NCI-H226 (cell line): ENCODE measurements around the gene PLXNA4.

Experiments
- DNase-seq: peaks from one replicate; pipeline ENCODE4 v3.0.0-alpha.2; 2015

Gene PLXNA4

DNA sequence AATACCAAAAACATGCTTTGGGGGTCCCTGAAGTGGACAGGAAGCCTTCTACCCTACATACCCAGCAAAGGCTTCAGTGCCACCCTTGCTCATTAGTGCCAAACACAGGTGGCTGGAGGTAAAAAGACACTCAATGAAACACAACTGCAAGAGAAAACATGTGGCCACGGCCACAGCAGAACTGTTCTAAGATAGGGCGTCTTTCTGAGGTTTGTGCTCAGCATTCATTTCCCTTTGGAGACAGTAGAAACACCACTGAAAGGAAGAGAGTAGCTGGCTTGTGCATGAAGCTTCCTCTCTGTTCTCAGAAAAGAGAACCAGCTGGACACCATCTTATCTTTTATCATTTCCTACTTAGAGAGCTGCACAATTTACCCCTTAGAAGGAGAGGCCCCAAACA, 143.0 kb downstream of the PLXNA4 start:
- DNase-seq: no peak

DNA sequence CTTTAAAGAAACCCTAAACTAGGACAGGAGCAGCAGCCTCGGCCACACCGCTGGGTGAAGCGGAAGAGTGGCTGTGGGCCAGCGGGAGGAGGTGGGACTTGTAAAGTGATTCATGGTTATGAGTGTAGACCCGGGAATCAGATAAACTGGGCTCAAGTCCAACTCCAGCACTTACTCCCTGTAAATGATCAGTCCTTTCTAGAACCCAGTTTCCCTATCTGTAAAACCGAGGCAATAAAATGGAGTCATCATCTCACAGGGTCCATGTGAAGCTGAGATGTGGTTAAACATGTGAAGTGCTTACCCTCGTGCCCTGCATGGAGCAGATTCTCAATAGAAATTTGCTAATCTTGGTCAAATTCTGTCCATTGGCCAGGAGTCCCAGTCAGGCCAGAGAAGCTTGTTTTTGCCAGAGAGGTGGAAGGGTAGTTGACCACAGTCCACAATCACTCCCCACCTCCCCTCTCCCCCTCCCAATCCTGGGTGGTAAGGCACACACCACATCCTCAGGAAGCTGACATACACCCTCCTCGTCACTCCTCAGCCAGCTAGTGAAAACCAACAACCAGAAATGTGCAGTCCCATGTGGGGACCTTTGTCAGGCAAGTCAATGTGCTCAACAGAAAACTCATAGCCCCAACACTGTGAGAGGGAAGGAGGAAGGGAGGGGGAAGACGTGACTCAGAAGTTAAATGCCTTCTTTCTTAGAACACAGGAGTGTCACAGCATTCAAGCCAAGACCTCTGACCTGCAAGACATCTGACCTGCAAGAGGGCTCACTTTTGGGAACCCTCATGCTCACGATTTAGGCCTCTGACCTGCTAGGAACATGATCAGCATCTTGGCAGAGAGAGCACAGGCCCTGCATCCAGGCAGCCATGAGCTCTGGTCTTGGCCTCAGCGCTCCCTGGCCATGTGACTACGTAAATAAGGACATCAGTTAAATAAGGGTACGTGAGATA, 145.1 kb downstream of the PLXNA4 start:
- DNase-seq: peak; percentile 24

DNA sequence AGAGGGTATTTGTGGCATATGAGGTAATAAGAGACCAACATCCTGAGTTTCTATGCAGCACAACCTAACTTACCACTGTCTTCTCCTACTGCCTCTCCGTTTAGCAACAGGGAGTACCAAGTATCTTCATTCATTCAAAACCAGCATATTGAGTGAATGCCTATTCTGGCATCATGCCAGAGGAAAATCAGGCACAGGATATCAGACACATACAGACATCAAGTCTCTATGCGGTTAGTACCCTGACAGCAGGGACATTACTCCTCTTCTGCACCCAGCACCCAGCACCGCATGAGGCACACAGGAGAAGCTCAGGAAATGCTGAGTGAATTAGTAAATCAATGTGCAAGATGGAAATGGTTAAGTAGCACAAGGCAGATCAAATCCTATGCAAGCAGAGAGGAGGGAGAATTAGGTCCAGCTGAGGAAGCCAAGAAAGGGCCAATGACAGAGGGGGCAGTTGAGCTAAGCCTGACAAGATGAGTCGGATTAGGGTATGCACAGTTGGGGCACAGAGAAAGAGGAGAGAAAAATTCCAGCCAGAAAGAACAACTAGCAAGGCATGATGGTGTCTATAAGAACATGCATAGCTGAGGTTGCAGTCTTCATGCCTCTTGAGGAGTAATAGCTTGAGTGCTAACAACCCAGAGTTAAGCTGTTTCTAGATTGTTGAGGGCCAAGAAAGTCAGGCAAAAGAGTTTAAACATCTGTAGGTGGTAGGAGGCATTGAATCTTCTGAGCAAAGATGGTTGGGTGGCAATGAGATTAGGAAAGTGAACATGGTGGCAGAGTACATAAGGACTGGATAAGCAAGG, 146.0 kb downstream of the PLXNA4 start:
- DNase-seq: no peak

DNA sequence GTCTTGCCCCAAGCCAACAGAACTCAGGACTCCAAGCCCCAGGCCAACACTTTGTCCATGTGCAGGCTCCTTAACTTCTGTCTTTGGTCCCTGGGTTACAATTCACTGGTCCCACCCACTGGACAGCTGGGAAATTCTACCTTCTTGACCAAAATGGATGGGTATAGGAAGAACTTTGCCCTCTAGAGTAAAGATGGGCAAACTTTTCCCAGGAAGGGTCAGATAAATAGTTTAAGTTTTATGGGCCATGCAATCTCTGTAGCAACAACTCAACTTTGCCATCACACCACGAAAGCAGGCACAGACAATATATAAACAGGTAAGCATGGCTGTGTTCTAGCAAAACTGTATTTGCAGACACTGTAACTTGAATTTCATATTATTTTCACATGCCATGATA, 147.1 kb downstream of the PLXNA4 start:
- DNase-seq: no peak

DNA sequence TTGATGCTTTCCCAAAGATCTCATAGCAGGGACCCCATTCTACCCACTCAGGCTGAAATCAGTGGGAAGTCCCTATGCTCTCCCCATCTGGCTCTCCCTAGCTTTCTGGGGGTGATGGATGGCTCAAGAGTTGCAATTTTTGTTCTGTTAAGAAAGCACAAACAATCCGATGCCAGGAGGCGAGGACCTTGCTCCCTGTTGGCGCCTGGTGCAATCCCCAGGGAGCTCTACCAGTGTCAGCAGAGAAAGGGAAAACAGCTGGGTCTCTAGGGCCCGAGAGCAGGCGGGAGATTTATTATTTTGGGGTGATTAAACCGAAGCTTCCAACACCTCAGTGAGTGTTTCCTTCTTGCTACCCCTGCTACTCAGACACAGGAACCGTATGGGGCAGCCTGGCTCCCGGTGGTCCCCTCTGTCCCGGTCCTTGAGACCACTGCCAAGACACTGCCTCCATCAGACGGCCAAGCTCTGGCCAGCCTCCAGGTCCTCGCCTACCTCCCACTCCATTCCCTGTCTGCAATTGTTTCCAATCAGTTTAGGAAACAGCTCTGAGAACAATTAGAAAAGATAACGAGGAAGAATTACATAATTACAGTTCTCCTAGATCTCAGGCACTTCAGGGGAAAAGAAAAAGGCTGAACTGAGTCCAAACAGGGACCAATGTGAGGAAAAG, 147.9 kb downstream of the PLXNA4 start:
- DNase-seq: no peak

DNA sequence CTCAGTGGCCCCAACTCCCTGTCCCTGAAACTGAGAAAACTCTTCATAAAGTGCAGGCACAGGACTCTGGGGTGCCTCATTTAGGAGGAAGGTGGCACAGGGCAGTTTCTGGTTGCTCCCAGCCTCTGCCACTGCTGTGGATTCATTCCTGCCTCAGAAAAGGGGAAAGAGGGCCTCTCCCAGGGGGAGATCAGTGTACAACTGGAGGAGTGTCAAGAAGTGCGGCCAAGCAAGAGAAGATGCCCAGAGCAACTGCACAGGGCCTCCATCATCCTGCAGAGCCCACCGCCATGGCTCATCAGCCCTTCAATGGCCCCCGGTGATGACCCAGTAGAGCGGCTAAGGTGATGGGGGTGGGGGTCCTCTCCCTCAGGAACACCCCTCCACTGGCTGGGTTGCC, 150.3 kb downstream of the PLXNA4 start:
- DNase-seq: no peak

DNA sequence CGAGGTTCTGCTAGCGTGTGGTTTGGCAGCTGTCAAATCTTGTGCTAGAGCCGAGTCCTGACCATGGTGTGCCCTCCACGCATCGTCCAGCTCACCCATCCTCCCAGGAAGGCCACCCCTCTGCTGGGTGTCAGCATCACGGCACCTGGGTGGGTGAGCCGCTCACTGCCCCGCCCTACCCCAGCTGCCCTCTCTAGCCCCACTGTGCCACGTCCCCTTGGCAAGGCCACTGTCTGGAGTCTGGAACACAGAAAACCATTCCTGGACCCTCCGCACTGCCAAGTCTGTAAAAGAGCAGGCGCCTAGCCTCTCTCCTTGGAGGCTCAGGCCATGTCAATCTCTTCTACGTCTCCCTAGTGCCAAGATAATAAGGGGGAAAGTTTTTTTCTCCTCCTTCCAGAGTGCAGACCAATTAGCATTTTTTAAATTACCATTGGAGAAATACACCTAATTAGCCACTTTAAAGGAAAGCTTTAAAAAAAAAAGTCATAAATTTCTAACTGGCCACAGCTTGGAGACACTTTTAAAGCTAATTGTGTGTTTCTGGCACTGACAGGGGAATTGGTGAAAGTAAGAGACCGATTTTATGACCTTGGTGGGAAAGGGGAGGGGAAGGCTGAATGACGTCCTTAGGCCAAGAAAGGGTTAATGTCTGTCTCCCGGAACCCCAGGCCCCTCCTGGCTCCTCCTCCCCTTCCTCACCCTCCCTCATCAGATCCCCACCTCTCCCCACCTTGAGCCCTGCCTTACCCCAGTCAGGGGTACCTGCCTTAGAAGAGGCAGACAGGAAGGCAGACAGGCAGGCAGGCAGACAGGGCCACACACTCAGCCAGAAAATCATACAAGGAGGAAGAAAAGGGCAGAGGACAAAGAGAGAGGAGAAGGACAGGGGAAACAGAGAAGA, 151.2 kb downstream of the PLXNA4 start:
- DNase-seq: no peak

DNA sequence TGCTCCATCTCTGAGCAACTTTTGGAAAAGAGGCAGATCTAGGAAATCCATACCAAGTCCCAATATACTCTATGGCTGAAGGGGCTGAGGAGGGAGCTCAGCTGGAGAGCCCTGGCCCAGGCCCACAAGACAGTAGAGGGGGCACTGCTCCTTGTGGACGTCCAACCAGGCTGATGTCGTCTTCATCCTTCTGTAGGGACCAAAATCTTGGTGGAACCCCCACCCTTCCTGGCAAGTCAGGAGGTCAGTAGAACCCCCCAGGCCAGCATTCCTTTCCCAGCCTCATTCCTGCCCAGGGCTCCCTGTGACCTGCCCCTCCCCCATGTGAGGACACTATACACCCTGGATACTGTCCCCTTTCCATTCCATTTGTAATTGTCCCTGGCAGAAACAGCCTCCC, 152.0 kb downstream of the PLXNA4 start:
- no peak for DNase-seq

DNA sequence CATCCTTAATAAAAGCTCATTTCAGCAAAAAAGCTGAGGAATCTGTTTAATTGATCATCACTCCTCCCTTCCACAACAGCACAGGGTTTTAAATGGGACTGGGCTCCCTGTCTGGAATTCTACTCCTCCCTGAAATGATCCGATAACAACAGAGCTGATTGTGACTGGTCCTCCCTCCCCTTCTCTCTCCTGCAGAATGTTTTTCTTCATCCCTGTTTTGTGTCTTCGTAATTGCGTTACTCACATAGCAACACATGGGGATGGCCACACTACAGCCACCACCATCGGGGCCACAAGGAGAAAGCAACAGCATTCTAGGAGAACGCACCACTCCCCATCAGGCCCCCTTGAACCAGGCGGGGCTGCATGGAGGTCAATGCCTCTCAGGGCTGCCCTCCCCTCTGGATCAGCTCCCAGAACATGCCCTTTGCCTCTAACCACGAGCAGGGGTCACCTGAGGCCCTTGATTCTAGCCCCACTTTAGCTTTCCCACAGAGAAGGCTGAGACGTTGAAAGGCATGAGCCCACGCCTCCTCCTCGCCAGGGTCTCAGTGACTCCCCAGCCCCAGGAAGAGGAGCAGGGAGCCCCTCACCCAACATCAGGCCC, 152.6 kb downstream of the PLXNA4 start:
- no peak for DNase-seq

DNA sequence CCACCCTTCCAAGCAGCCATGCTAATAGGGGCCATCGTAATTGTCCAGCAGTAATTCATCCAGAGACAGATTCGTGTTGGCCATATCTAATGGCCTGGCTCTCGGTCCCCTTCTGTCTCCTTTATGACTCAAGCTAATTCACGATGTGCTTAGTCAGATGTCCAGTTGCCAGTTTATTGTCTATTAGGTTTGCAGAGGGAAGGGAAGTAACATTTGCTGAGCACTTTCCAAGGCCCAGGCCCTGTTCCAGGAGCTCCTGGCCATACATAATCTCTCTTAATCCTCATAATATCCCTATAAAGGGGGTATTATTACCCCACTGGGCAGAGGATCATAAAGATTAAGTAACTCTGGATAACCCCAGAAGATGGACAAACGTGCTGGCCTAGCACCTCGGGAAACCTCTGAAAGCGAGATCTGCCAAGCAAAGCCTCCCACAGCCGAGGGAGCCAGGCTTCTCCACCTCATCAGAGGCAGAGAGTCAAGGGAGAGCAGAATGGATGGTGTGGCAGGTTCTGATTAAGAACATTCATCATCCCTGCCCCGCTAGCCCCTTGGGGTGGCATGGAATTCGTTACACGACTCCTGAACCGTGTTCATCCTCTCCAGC, 153.7 kb downstream of the PLXNA4 start:
- DNase-seq: no peak

DNA sequence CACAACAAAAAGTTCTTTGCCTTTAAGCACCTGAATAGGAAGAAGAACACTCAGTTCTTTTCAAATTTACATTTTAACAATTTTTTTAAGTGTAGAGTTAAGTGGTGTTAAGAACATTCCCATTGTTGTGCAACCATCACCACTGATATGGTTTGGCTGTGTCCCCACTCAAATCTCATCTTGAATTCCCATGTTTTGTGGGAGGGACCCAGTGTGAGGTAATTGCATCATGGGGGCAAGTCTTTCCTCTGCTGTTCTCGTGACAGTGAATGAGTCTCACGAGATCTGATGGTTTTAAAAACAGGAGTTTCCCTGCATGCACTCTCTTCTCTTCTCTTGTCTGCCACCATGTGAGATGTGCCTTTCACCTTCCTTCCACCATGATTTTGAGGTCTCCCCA, 155.7 kb downstream of the PLXNA4 start:
- no peak for DNase-seq

DNA sequence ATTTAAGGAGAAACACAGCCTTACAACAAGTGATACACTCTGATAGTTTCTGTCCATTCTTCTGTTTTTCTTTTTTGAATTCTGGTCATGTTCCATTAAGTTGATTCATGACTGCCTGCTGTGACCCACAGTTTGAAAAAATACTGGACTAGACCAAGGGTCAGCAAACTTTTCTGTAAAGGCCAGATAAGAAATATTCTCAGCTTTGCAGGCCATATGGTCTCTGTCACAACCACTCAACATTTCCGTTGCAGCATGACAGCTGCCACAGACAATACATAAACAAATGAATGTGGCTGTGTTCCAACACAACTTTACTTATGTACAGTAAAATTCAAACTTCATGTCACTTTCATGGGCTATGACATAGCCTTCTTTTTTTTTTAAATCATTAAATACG, 156.7 kb downstream of the PLXNA4 start:
- no peak for DNase-seq

DNA sequence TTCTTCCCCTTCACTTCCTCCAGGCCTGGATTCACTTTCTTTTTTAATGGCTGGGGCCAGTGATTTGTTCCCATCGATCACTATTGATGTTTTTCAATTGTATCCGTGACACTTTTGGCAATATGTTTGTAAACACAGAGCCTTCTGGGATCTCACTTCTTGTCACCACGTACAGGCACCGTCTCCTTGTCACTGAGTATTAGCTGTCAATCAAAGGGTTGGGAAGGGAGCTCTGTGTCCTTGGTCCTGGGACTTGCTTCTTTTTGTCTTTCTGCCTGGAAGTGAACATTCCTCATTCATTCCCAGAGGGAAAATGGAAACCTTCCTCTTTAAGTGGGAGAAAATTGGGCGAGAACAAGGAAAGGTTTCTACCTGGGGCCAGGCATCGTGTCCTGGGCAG, 157.4 kb downstream of the PLXNA4 start:
- no peak for DNase-seq

DNA sequence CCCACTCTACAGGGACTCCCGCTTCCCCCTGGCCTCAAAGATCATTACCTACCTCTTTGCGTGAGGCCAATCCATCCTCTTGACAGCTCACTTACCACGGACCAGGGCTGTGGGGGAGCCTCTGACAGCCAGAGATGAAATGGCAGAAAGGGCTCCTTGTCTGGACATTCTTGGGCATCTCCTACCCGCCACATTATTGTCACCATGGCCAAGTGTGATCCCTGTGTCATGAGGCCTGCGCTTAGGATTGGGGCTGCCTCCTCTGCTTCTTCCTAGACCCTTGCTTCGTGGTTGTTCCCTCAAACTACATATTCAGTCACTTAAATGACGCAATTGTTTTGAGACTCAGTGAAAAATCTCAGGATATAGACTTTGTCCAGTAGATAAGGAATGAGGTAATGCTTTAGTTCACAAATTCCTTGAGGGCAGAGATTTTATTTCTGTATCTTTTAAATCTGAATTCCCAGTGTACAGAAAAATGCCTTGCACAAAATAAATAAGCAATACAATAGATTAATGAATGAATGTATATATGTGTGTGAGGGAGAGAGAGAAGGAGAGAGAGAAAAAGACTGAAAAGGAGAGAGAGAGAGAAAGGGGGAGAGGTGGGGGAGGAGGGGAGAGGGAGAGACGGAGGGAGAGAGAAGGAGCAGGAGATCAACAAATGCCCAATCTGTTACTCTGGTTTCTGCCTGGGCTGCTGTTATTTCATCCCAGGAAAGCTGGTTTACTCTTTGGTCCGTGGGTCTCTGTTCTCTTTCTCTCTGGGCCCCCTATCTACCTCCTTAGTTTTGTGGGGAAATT, 159.0 kb downstream of the PLXNA4 start:
- no peak for DNase-seq

DNA sequence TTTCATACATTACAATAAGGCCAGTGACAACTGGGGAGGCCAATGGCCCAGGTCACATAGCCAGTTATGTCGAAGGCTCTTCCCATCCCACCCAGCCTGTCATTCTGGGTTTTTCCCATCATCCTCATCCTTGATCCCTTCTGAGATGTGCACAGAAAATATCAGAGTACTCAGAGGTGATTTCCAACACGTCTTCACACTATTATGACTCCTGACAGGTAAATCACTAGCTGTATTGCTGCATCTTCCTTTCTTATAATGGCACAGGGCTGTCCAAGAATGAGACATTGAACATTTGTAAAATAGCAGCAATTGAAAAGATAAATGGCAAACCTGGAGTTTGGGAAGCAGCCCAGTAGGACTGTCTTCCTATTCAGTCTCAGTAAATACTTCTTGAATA, 159.9 kb downstream of the PLXNA4 start:
- DNase-seq: no peak

DNA sequence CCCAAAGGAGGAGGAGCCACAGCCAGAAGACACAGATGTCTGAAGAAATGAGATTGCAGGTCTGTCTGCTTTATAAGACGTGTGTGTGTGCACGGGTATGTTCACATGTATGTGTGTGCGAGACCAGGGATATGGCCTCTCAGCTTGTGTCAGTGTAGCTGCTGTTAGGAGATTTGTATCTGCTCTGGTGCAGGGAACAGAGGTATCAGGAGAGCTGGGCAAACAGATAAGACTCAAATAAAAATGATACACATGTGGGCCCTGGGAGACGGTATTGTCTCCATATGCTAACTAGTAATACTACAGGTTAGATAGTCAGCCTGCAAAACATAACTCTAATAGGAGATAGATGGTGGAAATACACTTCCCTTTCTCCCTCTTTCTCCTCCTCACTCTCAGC, 161.0 kb downstream of the PLXNA4 start:
- DNase-seq: no peak

DNA sequence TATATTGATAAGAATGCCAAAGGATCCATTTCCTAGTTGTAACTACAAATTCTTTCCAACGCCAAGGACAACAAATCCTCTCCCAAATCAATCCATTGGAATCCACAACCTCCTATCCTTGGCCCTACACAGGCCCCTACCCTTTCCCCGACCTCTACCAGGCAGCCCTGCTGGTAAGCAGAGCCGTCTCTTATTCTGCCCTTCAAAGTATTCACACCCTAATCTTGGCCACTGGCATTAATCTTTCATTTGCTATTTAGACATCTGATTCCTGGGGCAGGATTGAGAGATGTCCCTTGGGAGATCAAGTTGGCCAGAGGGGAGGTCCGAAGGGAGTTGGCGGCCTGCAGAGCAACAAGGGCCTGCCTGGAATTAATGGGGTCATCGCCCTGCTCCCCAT, 161.4 kb downstream of the PLXNA4 start:
- DNase-seq: no peak

DNA sequence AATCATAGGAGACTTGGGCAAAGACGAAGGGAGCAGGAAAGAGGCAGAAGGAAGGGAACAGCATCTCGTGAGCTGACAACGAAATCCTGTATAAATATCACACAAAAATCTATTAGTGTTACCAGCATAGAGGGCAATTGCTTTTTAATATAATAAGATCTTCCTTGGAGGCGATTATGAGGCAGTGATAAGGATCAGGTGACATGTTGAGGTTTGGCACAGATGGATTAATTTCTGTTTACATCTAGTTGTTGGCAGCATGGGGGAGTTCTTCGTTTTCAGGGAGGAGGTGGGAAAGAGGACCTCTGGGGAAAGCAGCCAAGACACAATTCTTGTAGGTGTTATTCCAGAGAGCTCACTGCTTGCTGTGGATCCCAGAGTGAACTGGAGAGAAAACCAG, 163.8 kb downstream of the PLXNA4 start:
- DNase-seq: no peak

DNA sequence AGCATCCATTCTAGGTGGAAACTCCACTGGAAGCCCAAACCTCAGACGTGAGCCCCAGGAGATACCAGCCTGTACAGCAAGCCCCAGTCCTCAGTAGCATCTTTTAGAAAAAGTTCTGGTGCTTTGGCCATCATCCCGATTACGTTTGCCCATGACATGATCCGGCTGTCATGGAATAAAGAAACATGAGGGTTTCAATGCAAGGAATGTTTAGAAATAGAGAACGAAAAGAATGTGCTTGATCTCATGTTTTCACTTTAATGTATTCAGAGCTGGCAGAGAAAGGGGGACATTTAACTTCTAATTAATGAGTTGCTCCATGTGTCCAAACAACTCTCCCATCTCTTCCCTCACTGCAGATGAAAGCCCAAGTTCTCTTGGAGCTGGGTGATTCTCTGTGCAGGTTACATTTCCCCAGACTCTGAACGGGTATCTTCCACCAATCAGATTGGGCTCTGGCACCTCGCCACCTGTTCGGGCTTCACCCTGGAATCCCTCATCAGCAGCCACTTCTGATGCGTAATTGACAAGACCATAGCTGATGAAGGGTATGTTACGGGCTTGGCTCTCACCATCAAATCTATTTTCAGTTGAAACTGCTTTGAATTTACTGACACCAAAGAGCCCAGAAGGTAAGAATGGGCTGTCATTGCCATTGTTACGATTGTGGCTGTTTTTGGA, 165.3 kb downstream of the PLXNA4 start:
- DNase-seq: no peak

DNA sequence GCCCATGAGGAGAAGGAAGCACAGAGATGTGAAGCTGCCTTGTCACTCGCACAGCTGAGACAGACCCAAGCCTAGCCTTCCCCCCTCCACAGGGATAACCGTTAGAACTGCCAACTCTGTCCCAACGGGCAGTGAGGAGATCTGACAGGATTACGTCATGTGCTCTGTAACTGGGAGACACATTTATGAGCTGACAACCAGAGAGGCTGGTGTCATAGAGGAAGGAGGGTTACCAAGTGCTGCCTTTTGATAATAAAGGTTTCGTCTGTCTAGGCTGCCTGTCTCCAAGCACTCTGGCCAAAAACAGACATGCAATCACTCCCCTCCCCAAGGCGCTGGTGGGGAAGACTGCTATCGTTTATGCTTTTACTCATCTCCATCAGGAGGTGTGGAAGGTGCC, 165.9 kb downstream of the PLXNA4 start:
- DNase-seq: no peak
